HPDE6-E6E7 (cell line): ENCODE data around the gene FAM200B.

Experiments
- DNase-seq: peaks from one replicate; pipeline ENCODE4 v3.0.0; 2011; ENCODE audit warnings: missing footprints; ENCODE audit errors: extremely low spot score

FAM200B gene

DNA sequence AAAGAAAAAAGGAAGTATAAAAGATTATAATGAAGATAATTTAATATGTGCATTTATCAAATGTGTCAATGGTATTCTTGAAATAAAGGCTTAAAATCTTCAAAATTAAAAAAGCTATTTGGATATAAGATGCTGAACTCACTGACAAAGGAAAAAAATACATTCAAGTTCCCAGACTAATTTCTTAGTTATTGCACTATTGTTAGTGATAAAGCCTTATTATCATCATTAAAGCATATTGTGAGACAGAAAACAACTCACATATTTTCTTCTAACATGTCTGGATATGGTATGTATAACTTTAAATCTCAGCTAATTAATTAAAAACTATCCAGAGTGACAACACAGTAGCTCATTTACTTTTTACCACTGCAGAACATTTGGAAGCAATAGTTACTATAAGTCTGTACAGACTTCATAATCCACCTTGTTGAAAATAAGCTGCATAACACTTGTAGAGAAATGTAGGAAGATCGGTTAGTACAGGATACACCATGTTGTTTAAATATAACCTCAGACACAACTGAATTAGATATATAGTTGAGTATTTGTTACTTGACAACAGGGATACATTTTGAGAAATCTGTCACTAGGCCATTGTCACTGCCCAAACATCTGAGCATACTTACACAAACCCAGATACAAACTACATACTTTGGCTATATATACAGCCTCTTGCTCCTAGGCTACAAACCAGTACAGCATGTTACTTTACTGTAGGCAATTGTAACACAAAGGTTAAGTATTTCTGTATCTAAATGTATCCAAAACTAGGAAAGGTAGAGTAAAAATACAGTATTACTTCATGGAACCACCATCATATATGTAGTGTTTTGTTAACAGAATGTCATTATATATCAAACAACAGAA is 12.8 kb upstream of the FAM200B start:
- no peak for DNase-seq

DNA sequence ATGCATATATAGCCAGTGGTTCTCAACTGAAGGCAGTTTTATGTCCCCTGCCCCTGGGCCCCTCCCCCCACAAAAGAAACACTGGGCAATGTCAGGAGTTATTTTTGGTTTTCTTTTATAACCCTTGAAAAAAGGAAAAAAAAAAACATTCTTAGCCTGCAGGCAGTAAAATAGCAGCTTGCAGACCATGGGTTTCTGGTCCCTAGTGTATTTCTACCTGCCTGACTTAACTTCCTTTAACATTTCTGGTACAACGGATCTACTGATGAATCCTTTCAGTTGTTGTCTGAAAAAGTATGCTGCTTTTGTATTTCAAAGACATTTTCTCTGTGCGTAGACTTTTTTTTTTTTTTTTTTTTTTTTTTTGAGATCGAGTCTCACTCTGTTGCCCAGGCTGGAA is 11.1 kb upstream of the FAM200B start:
- DNase-seq = no peak

DNA sequence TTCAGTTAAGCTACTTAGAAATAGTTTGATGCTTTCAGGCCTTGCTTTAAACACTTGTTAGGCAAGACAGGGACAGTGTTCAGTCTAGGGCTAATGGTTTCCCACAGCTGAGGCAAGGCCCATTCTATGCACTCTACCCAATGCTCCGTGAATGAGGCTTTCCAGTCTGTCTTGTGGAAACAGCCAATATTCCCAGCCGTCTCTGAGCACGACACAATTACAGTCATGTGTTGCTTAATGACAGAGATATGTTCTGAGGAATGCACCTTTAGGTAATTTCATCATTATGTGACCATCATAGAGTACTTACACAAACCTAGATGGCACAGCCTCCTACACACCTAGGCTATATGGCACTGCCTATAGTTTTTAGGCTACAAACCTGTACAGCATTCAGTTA is 9.5 kb upstream of the FAM200B start:
- DNase-seq = no peak

DNA sequence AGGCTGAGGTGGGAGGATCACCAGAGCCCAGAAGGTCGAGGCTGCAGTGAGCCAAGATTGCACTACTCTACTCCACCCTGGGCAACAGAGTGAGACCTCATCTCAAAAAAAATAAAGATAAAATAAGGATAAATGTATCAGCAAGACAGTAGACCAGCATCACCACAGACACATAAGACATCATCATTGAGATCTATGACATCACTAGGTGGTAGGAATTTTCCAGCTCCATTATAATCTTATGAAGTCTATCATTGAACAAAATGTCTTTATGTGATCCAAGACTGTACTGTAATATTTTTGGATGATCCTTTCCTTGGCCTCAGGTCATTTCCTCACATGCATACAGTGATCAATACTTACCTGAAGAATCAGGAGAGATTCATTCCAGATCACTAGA is 8.3 kb upstream of the FAM200B start:
- no peak for DNase-seq

DNA sequence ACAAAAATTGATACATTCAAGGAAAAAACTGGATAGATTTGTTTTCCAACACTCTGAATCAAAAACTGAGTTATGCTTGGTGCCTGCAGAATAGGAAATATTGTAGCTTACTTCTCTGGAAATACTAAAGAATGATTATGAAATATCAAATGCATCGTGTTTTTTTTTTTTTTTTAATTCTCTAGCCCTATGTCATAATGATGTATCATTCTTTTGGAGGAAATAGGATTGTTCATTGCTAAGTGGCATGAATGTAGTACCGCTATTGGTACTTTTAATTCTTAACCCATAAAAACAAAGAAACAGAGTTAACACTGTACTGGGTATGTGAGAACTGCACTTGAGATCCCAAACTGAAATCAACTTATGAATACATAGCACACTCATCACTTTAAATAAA is 7.6 kb upstream of the FAM200B start:
- DNase-seq = no peak

DNA sequence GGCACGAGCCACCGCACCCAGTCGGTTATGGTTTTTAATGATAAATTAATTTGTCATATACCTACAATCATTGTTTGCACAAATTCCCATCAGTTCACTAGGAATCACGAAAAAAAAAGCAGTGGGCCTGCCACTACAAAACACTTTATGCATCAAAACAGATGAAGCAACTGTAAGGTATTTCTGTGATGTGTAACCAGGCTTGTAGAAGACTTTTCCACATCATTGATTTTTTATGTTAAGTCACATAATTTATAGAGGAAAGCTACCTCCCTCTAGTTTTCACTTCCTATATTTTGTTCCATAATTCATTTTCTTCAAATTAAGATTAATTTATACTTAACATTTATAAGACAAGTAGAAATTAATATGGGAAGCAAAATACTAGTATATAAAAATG is 6.7 kb upstream of the FAM200B start:
- no peak for DNase-seq

DNA sequence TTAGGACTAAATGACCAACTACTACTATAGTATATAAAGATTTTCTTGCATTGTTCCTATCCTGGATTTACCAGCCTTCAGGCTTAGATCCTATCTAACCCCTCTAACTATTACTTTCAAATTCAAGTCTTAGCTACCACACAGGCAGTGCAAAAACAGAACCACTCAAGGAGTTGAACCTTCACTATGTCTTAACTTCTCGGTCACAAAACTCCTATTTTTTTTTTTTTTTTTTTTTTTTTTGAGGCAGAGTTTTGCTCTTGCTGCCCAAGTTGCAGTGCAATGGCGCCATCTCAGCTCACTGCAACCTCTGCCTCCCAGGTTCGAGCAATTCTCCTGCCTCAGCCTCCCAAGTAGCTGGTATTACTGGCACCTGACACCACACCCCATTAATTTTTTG is 6.3 kb upstream of the FAM200B start:
- DNase-seq = no peak

DNA sequence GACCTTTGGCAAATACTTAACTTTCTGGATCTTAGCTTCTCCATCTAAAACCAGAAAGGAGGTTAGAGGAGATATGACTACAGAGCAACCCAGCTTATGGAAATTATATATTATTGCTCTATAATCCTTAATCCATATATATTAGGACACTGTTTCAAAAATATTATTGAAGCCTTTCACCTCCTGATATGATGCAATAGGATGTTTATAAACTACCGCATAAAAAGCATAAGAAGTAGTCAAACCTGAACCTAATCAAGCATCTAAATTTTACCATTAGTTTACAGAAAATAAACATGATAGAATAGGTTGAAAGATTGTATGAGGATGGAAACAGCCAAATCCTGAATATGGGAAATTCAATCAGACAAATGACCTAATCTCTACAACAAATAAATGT is 5.6 kb upstream of the FAM200B start:
- no peak for DNase-seq

DNA sequence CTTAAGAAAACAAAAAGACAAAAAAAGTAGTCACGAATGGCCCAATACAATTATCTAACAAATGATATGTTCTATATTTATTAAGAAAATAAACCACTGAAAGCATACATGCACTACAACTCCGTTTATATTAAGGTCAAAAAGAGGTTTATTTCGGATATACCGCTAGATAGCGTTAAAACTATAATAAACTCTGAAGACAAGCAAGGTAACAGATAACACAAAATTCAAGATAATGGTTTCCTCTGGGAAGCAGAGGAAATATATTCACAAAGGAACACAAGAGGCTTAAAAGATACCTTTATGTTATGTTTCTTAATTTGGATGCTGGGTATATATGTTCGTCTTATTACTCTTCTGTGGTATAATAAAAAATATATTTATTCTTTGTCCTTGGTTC is 4.7 kb upstream of the FAM200B start:
- DNase-seq = no peak

DNA sequence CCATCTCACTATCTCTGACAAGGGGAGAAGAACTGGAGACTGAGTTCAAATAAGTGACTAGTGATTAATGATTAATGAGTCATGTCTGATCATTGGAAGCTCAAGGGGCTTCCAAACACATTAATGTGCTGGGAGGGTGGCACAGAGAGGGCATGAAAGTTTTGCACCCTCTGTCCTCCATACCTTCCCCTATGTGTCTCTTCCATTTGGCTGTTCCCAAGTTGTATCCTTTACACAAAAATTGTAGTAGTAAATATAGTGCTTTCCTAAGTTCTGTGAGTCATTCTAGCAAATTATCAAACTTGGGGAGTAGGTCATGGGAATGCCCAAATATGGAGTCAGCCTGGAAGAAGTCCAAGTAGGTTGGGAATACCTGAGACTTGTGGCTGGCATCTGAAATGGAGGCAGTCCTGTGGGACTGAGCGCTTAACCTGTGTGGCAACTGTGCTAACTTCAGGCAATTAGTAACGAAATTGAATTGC is 4.1 kb upstream of the FAM200B start:
- DNase-seq = peak; percentile 33

DNA sequence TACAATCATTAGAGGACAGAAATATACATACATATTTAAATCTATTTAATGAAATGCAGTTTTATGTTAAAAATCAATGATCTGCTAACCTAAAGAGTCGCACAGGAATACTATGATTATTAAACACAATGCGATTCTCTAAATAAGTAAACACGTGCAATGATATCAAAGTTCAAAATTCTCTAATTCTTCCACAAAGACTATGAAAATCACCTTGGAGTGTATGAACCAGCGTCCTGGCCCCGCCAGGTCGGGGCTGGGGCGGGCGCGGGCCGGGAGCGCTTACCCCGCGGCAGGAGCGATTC is 608 bp upstream of the FAM200B start:
- no peak for DNase-seq

DNA sequence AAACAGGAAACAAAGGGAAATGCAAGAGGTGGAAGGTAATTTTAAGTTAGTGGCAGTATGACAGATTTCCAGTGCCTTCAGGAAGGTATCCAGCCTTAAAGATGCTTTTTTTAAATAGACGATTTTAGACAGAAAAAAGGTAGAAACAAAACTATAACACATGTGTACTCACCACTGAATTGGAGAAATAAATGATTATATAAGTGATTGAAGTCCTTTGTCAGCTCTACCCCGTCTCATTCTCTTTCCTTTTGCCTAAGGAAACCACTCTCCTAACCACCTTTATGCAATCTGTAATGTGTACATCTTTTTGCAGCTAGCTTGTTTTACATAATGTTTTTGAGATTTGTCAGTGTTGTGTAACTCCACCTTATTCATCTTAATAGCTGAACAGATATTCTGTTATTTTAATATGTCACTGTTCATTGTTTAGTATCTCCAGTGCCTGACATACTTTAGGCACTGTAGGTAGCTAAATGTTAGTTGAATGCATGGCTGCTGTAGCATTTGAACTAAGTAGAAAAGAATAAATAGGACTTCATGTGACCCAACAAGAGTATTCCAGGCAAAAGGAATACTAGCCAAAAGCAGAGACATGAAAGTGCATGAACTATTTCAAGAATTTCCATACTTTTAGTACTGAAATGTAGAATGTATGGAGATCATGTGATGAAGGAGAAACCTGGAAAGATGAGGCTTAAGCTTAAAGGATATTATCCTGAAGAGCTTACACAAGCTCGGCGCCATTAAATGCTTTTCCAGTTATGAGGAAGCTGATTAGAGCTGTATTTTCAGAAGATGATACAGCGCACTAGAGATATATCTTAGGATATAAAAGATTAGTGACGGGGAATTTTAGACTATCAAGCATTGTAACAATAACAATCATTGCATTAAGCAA is 865 bp downstream of the FAM200B start:
- DNase-seq = no peak

DNA sequence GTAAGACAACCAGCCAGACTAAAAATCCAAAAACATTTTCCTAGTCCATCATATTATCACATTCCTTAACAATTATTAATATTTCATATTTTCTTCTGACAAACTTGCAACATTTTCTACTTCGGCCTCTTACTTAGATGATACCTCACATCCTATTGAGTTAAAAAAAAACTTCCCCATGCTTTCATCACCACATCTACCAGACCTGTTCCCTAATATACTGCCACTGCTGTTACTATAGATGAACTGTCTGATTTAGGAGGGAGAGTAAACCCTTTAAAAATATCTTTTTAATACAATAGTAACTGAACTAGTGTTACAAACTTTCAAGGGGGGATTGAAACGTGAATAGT is 1.5 kb downstream of the FAM200B start:
- no peak for DNase-seq

DNA sequence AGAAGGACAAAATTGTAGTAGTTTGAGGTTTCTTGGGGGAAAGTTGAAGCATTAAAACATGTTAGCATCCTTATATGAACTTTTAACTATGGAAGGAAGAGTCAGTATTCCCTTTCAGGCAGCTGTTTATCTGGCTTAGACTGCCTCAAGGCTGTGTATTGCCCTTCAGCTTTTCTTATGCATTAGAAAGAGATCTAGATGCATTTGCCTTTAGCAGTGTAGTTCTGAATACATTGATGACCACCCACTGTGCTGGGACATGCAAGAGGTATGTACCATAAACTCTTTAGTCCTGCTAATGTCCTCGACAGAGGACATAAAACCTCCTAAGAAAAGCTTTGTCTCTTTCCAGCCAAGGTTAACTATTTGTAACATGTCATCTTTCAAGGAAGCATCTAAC is 2.9 kb downstream of the FAM200B start:
- DNase-seq = no peak

DNA sequence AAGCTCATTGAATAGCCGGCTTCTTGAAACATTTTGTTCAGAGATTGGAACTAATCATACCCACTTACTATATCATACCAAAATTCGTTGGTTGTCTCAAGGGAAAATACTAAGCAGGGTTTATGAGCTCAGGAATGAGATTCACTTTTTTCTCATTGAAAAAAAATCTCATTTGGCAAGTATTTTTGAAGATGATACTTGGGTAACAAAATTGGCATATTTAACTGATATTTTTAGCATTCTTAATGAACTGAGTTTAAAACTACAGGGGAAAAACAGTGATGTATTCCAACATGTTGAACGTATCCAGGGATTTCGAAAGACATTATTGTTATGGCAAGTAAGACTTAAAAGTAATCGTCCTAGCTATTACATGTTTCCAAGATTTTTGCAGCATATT is 6.4 kb downstream of the FAM200B start:
- DNase-seq = no peak

DNA sequence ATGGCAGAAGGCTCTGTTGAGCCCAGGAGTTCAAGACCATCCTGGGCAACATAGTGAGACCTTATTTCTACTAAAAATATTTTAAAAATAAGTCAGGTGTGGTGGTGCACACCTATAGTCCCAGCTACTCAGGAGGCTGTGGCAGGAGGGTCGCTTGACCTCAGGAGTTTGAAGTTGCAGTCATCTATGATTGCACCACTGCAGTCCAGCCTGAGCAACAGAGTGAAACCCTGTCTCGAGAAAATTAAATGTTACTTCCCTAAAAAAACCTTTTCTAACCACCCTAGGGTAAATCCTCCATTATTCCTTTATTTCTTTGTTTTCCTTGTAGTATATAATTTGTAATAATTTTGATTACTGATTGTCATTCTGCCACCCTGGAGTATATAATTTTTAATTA is 7.9 kb downstream of the FAM200B start:
- no peak for DNase-seq

DNA sequence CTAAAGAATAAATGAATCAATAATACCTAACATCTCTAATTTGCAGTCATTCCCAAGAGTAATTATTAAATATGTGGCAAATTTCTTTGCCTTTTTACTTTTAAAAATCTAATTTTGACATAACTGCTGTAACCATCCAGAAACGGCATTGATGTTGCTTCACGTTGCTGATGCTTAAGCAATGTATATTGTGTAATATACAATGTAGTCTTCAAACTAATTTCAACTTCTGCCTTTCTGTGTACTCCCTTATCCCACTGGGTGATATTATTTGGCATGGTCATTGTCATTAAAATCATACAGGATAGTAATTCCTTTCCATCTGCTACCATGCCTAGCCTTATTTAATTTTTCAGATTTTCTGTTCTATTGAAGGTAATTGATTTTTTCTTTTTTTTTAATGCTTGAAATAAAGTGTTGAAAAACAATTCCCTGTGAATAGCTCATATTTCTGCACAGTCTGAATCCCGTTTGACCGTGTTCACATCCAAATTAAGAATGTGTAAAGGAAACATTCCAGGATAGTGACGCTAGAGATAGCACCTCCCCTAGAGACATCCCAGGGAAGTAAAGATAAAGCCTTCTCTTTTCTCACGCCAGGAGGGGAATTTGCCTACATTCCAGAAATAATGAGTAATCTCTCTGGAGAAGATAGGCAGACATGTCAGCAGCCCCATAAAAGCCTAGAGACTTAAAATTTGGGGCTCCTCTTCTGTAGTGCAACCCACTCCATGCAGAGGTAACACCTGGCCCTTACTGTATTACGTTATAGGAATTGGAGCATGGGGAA is 8.6 kb downstream of the FAM200B start:
- DNase-seq = peak; percentile 25

DNA sequence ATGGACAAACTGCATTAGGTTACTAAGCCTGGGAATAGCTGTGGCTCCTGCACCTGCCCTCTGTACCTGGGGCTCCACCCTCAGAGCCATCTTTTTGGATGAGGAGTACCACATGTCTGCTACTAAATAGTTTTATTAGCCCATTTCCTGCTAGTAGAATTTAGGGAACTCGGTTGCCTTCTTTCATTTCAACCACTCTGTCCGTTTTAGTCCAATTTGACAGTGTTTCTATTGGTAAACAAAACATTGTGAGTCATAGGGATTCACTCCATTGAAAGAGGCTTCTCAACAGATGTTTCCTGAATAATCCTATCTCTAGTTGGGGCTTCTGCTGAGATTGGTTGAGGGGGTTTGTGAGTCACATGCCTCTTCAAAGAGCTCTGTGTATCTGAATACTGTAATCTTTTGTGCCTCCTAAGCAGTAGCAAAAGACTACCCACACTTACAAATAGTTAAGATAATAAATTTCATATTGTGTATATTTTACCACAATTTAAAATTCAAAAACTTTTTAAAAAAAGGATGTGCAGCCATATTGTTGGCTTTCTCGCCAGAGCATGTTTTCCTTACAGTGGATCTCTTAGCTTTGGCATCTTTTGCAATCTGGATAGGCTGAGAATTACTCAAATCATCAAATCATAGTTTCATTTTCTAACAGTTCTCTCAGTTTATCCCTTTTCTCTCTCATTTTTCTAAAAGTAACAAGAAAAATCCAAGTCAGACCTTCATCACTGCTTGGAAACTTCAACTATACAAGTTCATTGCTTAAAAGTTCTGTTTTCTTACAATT is 9.9 kb downstream of the FAM200B start:
- no peak for DNase-seq

DNA sequence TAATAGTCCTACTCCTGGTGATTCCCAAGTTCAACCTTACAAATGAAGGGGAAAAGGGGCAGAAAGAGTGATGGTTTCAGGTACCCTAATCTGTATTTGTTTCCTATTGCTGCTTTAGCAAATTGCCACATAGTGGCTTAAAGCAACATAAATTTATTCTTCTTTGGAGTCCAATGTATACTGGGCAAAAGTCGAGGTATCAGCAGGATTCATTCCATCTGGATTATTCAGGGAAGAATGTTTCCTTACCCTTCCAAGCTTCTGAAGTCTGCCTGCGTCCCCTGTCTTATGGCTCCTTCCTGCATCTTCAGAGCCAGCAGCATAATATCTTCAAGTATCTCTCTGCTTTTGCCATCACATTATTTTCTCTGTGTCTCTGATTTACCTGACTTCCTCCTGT is 11.0 kb downstream of the FAM200B start:
- no peak for DNase-seq

DNA sequence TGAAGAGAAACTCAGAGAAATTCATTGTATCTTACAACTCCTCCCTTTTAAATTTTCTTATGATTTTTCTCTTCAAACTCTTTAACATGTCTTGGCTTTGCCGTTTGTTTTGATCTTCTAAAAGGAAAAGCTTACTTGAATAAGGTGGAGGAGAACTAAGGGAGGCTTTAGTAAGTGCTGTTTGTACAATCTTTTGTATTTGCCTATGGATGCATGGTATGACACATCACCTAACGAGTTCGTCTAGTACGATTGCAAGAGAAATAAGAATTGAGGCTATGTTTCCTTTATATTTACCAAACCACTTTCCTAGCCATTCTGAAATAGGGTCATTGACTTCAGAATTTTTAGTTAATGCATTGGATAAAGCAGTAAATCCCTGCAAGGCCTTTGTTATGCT is 12.8 kb downstream of the FAM200B start:
- no peak for DNase-seq

DNA sequence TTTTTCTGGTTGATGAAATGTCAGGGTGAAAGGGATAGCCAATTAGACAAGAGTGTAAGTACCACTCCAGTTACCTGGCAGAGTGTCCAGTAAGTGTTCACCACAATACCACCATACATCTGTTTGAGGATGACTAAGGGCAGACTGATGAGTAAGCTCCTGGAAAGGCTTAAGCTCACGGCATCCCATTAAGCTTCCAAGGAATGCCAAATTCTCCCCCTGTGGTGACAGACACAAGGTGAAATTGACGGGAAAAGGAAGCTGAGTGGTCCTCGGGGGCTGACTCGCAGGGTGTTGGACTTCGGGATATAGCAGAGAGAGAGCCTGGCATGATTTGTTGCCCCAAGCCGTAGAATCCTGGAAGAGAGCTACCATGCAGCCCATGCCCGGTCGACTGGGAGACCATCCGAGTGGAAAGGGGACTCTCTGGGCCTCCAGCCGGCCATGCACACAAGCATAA is 13.6 kb downstream of the FAM200B start:
- peak; percentile 29 for DNase-seq
